Measurements from ENCODE around the gene CPED1.

CPED1 gene

DNA sequence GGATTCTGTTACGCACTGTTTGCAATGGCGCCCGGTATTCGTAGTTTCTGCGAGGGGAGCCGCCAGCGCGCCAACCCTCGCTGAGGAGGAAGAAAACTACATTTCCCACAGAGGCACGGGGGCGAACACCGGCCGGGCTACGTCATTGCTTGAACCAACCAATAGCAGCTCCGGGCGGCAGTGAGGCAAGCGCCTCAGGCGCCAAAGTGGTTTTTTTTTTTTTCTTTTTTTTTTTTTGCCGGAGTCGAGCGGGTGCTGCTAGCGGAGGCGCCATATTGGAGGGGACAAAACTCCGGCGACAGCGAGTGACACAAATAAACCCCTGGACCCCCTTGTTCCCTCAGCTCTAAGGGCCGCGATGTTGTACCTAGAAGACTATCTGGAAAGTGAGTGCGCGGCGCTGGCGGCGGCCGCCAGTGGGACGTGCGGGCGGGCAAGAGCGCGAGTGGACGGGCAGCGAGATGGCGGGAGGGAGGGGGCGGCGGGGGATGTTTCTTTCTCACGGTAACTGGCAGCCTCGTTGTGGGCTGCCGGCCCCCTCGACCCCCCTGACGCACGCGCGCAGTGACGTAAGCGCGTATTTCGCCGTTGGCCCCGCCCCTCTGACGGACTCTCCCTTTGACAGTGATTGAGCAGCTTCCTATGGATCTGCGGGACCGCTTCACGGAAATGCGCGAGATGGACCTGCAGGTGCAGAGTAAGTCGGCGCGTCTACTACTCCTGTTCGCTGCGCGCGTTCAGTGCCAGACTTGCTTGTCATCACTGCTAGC, 37.8 kb upstream of the CPED1 start, which contains the start of gene ING3 (continued):
- TF ChIP-seq, protein P1, sequence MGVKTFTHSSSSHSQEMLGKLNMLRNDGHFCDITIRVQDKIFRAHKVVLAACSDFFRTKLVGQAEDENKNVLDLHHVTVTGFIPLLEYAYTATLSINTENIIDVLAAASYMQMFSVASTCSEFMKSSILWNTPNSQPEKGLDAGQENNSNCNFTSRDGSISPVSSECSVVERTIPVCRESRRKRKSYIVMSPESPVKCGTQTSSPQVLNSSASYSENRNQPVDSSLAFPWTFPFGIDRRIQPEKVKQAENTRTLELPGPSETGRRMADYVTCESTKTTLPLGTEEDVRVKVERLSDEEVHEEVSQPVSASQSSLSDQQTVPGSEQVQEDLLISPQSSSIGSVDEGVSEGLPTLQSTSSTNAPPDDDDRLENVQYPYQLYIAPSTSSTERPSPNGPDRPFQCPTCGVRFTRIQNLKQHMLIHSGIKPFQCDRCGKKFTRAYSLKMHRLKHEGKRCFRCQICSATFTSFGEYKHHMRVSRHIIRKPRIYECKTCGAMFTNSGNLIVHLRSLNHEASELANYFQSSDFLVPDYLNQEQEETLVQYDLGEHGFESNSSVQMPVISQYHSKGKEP (tag by site-specific recombination; IDR thresholded peaks at IDR 0.05), result no peak
- TF ChIP-seq ZNF2 (tag by site-specific recombination; IDR thresholded peaks at IDR 0.05), result 0 out of 2 replicates have a peak, but pooled peaks have one; percentile 62
- no peak for TF ChIP-seq ZNF37A (tag by site-specific recombination; IDR thresholded peaks at IDR 0.05)
- TF ChIP-seq ZNF366 (tag by site-specific recombination; conservative IDR thresholded peaks at IDR 0.05), result no peak
- TF ChIP-seq ZNF10 (tag by site-specific recombination; IDR thresholded peaks at IDR 0.05), result no peak
- TF ChIP-seq ZFHX2 (tag by site-specific recombination; conservative IDR thresholded peaks at IDR 0.05), result peak; percentile 81
- no peak for TF ChIP-seq TRIM28 (IDR thresholded peaks at IDR 0.05; ENCODE audit: borderline replicate concordance, low read length)
- TF ChIP-seq ZNF174 (tag by site-specific recombination; IDR thresholded peaks at IDR 0.05), result no peak
- no peak; the same call in 1 of the 2 replicates for TF ChIP-seq KLF10 (tag by site-specific recombination; IDR thresholded peaks at IDR 0.05)
- no peak for TF ChIP-seq ZNF169 (tag by site-specific recombination; IDR thresholded peaks at IDR 0.05)
- peak; percentile 27; the same call in 1 of the 2 replicates for TF ChIP-seq ZNF394 (tag by site-specific recombination; IDR thresholded peaks at IDR 0.05; ENCODE audit: borderline replicate concordance)
- peak; percentile 89 for TF ChIP-seq GLIS2 (tag by site-specific recombination; IDR thresholded peaks at IDR 0.05)
- no peak for TF ChIP-seq ZNF138 (tag by site-specific recombination; IDR thresholded peaks at IDR 0.05; ENCODE audit: borderline replicate concordance)
- TF ChIP-seq ZNF19 (tag by site-specific recombination; IDR thresholded peaks at IDR 0.05; ENCODE audit: low read depth), result no peak
- TF ChIP-seq ZBTB1 (tag by site-specific recombination; IDR thresholded peaks at IDR 0.05), result no peak
- TF ChIP-seq ZNF76 (tag by site-specific recombination; IDR thresholded peaks at IDR 0.05; ENCODE audit: borderline replicate concordance, low read depth), result peak; percentile 97
- TF ChIP-seq ZNF248 (tag by site-specific recombination; IDR thresholded peaks at IDR 0.05), result no peak
- TF ChIP-seq ZNF184 (tag by site-specific recombination; IDR thresholded peaks at IDR 0.05), result 0 out of 2 replicates have a peak, but pooled peaks have one; percentile 7
- TF ChIP-seq, protein P2, sequence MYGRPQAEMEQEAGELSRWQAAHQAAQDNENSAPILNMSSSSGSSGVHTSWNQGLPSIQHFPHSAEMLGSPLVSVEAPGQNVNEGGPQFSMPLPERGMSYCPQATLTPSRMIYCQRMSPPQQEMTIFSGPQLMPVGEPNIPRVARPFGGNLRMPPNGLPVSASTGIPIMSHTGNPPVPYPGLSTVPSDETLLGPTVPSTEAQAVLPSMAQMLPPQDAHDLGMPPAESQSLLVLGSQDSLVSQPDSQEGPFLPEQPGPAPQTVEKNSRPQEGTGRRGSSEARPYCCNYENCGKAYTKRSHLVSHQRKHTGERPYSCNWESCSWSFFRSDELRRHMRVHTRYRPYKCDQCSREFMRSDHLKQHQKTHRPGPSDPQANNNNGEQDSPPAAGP (tag by site-specific recombination; IDR thresholded peaks at IDR 0.05), result peak; percentile 21; the same call in 1 of the 2 replicates
- TF ChIP-seq, protein P3, sequence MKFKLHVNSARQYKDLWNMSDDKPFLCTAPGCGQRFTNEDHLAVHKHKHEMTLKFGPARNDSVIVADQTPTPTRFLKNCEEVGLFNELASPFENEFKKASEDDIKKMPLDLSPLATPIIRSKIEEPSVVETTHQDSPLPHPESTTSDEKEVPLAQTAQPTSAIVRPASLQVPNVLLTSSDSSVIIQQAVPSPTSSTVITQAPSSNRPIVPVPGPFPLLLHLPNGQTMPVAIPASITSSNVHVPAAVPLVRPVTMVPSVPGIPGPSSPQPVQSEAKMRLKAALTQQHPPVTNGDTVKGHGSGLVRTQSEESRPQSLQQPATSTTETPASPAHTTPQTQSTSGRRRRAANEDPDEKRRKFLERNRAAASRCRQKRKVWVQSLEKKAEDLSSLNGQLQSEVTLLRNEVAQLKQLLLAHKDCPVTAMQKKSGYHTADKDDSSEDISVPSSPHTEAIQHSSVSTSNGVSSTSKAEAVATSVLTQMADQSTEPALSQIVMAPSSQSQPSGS (tag by site-specific recombination; IDR thresholded peaks at IDR 0.05; ENCODE audit: low read depth), result peak; percentile 94
- TF ChIP-seq ZNF146 (tag by site-specific recombination; IDR thresholded peaks at IDR 0.05), result 0 out of 2 replicates have a peak, but pooled peaks have one; percentile 23
- TF ChIP-seq YY1 (tag by site-specific recombination; IDR thresholded peaks at IDR 0.05), result peak; percentile 85
- TF ChIP-seq KLF8 (tag by site-specific recombination; IDR thresholded peaks at IDR 0.05), result peak; percentile 45
- no peak for TF ChIP-seq ZNF571 (tag by site-specific recombination; IDR thresholded peaks at IDR 0.05)
- TF ChIP-seq HOXC10 (CRISPR knock-in tag; IDR thresholded peaks at IDR 0.05), result no peak
- TF ChIP-seq SP3 (tag by site-specific recombination; IDR thresholded peaks at IDR 0.05), result peak; percentile 61
- TF ChIP-seq, protein P4, sequence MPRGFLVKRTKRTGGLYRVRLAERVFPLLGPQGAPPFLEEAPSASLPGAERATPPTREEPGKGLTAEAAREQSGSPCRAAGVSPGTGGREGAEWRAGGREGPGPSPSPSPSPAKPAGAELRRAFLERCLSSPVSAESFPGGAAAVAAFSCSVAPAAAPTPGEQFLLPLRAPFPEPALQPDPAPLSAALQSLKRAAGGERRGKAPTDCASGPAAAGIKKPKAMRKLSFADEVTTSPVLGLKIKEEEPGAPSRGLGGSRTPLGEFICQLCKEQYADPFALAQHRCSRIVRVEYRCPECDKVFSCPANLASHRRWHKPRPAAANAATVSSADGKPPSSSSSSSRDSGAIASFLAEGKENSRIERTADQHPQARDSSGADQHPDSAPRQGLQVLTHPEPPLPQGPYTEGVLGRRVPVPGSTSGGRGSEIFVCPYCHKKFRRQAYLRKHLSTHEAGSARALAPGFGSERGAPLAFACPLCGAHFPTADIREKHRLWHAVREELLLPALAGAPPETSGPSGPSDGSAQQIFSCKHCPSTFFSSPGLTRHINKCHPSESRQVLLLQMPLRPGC (tag by site-specific recombination; IDR thresholded peaks at IDR 0.05), result no peak
- peak; percentile 75 for TF ChIP-seq ZBTB17 (tag by site-specific recombination; IDR thresholded peaks at IDR 0.05)
- TF ChIP-seq, protein P5, sequence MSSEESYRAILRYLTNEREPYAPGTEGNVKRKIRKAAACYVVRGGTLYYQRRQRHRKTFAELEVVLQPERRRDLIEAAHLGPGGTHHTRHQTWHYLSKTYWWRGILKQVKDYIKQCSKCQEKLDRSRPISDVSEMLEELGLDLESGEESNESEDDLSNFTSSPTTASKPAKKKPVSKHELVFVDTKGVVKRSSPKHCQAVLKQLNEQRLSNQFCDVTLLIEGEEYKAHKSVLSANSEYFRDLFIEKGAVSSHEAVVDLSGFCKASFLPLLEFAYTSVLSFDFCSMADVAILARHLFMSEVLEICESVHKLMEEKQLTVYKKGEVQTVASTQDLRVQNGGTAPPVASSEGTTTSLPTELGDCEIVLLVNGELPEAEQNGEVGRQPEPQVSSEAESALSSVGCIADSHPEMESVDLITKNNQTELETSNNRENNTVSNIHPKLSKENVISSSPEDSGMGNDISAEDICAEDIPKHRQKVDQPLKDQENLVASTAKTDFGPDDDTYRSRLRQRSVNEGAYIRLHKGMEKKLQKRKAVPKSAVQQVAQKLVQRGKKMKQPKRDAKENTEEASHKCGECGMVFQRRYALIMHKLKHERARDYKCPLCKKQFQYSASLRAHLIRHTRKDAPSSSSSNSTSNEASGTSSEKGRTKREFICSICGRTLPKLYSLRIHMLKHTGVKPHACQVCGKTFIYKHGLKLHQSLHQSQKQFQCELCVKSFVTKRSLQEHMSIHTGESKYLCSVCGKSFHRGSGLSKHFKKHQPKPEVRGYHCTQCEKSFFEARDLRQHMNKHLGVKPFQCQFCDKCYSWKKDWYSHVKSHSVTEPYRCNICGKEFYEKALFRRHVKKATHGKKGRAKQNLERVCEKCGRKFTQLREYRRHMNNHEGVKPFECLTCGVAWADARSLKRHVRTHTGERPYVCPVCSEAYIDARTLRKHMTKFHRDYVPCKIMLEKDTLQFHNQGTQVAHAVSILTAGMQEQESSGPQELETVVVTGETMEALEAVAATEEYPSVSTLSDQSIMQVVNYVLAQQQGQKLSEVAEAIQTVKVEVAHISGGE (tag by site-specific recombination; conservative IDR thresholded peaks at IDR 0.05; ENCODE audit: low read depth), result no peak; the same call in 1 of the 2 replicates
- no peak for TF ChIP-seq ZNF473 (tag by site-specific recombination; IDR thresholded peaks at IDR 0.05)
- TF ChIP-seq SP7 (tag by site-specific recombination; IDR thresholded peaks at IDR 0.05), result peak; percentile 62
- TF ChIP-seq OSR2 (tag by site-specific recombination; IDR thresholded peaks at IDR 0.05), result 0 out of 2 replicates have a peak, but pooled peaks have one; percentile 22
- no peak for TF ChIP-seq ZNF701 (tag by site-specific recombination; IDR thresholded peaks at IDR 0.05)
